ENCODE results near the gene IKZF2.

The IKZF2 gene

DNA sequence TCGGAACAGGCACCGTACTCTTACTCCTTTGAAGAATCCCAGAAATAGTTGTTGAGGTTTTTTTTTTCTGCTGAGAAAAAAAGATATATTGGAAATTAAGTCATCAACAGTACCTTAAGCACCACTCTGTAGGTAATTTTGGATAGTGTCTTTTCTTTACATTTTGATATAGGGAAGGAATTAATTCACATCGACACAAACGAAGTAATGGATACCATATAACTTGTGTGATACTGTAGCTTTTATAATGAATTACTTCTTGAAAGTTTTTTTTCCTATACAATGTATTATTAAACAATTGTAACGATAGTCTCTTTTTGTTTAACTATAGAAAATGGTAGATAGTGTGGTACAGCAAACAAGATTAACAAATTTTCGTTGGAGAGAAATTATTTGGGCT lies 1.5 kb upstream of the IKZF2 start:
- 100% methylated on average over 1 of the region's 6 CpGs for WGBS (ENCODE audit: insufficient coverage, insufficient read length)
- no peaks in the 10 kb centered on the region for H3K9me3 ChIP-seq (ENCODE audit: control insufficient read depth, insufficient read depth, low read length)
- H3K36me3 ChIP-seq (ENCODE audit: control insufficient read depth, insufficient read depth, low read length) = no peaks in the 10 kb centered on the region
- peaks cover 1% of the 10 kb centered on the region; the same call in 1 of the 2 replicates for H3K4me1 ChIP-seq (ENCODE audit: control insufficient read depth, insufficient read depth, low read length)
- no peak overlapping the region for H3K27ac ChIP-seq (ENCODE audit: low read length)
- DNase-seq (ENCODE audit: low read depth, low spot score) = no peak
- H3K27me3 ChIP-seq (ENCODE audit: control insufficient read depth, insufficient read depth, low read length) = no peaks in the 10 kb centered on the region
- no peak overlapping the region for H3K4me3 ChIP-seq (ENCODE audit: low read length)

DNA sequence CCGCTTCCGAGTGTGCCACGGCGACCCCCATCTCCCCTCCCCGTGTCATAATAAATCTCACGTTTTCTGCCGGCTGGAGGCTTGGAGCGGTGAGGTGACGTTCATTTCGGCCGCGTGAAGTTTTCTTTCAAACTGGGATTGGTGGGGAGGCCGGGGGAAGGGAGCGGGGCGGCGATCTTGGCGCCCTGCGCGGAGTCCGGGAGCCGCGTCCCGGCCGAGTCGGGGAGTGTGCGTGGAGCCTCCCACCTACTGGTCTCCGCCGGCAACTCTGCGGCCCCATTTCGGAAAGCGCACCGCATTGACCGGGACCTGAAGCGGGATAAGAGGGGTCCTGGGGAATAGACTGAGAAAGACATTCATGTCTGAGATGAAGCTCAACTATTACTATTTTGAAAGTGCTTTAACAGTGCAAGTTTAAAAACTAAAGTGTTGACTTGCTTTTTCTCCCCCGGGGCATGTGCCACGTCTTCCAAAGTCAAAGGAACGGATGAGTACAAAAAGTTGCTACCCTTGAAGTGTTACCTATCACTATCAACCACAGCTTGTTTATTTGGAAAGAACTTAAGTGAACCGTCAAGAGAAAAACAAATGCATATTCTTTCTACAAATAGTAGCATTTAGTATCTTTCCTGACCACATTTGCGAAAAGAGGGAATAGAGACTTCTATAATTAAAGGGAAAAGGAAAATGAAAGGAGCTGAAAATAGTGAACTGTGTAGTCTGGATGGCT lies 818 bp upstream of the IKZF2 start:
- H3K4me3 ChIP-seq (ENCODE audit: low read length) = peak overlapping the region; percentile 82
- peaks cover 1% of the 10 kb centered on the region; the same call in 1 of the 2 replicates for H3K4me1 ChIP-seq (ENCODE audit: control insufficient read depth, insufficient read depth, low read length)
- peak; percentile 5 for DNase-seq (ENCODE audit: low read depth, low spot score)
- no peaks in the 10 kb centered on the region for H3K9me3 ChIP-seq (ENCODE audit: control insufficient read depth, insufficient read depth, low read length)
- no peaks in the 10 kb centered on the region for H3K27me3 ChIP-seq (ENCODE audit: control insufficient read depth, insufficient read depth, low read length)
- H3K27ac ChIP-seq (ENCODE audit: low read length) = no peak overlapping the region
- H3K36me3 ChIP-seq (ENCODE audit: control insufficient read depth, insufficient read depth, low read length) = no peaks in the 10 kb centered on the region
- no CpG with 5 or more reads among the region's 39 CpGs for WGBS (ENCODE audit: insufficient coverage, insufficient read length)

DNA sequence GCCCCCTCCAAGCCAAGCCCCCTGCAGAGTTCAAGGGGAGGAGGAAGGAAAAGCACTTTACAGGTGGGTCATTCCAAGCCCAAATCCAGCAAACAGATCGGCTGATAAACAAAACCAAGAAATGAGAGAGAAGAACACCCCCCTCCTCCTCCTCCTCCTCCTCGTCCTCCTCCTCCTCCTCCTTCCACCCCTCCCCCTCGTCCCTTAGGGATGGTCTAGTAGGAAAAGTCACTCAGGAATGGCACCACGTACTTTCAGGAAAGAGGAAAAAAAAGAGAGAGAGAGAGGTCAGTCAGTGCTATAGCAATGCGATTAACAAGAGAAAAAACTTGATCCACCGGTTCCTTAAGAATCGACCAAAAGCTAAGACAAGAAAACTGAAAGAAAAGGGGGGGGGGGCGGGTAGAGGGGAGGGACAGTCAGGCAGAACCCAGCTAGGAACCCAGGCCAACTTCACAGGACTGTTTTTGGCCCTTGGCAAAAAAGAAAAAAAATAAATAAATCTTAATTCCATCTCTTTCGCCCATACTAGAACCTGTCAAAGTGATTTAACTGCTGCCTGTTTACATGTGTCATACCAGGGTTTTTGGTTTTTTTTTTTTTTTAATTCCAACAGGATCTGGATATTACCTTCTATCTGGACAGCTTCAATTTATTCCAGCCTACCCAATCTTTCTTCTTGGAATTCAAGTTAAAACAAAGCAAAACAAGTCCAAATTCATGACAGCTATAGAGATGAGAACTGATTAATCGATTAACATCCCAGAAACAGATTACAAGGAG lies 906 bp downstream of the IKZF2 start:
- Histone ChIP-seq H3K27me3 (ENCODE audit: control insufficient read depth, insufficient read depth, low read length) (no peaks in the 10 kb centered on the region), H3K9me3 (ENCODE audit: control insufficient read depth, insufficient read depth, low read length) (no peaks in the 10 kb centered on the region), H3K4me1 (ENCODE audit: control insufficient read depth, insufficient read depth, low read length) (peaks cover 1% of the 10 kb centered on the region; the same call in 1 of the 2 replicates), H3K4me3 (ENCODE audit: low read length) (peak overlapping the region; percentile 68; the same call in 1 of the 2 replicates), H3K36me3 (ENCODE audit: control insufficient read depth, insufficient read depth, low read length) (no peaks in the 10 kb centered on the region), H3K27ac (ENCODE audit: low read length) (no peak overlapping the region)
- WGBS (ENCODE audit: insufficient coverage, insufficient read length) = no CpG with 5 or more reads among the region's 10 CpGs
- peak; percentile 20 for DNase-seq (ENCODE audit: low read depth, low spot score)

DNA sequence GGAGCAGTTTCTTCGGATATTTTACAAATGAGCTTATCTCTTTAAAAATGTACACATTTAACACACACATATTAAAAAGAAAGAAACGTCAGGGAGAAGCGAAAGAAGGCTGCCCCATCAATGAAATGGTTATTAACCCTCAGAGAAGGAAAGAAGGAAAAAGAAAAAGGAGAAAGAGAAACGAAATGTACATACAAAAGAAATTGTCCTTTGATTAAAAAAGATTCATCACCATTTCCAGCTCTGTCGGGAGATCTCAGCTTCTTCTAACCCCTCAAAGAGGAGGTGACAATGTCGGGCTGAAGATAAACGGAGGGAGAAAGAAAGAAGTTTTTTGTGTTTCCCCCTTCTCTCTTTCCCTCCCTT lies 1.5 kb downstream of the IKZF2 start:
- no CpG with 5 or more reads among the region's 7 CpGs for WGBS (ENCODE audit: insufficient coverage, insufficient read length)
- H3K4me3 ChIP-seq (ENCODE audit: low read length) = peak overlapping the region; percentile 68; the same call in 1 of the 2 replicates

DNA sequence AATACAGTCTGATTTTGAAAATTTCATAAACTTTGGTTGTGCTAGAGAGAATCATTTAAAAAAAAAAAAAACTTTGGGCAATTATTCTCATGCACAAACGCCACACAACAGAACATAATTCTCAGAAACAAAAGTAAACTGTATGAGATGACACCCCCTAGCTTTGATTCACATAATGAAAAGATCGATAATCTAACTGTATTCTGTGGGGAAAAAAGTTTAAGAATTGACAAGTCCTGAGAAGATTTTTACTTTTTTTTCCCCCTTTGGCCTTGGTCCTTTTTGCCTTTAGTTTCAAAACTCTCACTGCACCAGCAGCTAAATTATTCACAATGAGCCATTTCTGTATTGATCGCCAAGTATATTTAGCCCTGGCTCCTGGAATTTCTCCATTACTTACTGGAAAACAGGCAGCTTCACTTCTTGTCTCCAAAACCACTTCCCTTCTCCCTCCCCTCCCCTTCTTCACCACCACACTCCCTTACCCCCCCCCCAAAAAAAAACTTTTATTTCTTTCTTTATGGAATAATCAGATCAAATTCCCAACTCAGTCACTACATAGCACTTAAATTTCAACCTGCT lies 2.0 kb downstream of the IKZF2 start:
- no peak overlapping the region for H3K27ac ChIP-seq (ENCODE audit: low read length)
- H3K4me1 ChIP-seq (ENCODE audit: control insufficient read depth, insufficient read depth, low read length) = peaks cover 1% of the 10 kb centered on the region; the same call in 1 of the 2 replicates
- H3K27me3 ChIP-seq (ENCODE audit: control insufficient read depth, insufficient read depth, low read length) = no peaks in the 10 kb centered on the region
- no peaks in the 10 kb centered on the region for H3K36me3 ChIP-seq (ENCODE audit: control insufficient read depth, insufficient read depth, low read length)
- no CpG with 5 or more reads among the region's 3 CpGs for WGBS (ENCODE audit: insufficient coverage, insufficient read length)
- DNase-seq (ENCODE audit: low read depth, low spot score) = no peak
- H3K9me3 ChIP-seq (ENCODE audit: control insufficient read depth, insufficient read depth, low read length) = no peaks in the 10 kb centered on the region
- peak overlapping the region; percentile 6; the same call in 1 of the 2 replicates for H3K4me3 ChIP-seq (ENCODE audit: low read length)

More for the DNA sequence above, 1.5 kb downstream of the IKZF2 start:
- H3K9me3 ChIP-seq (ENCODE audit: control insufficient read depth, insufficient read depth, low read length) = no peaks in the 10 kb centered on the region
- H3K27me3 ChIP-seq (ENCODE audit: control insufficient read depth, insufficient read depth, low read length) = no peaks in the 10 kb centered on the region
- H3K4me1 ChIP-seq (ENCODE audit: control insufficient read depth, insufficient read depth, low read length) = peaks cover 1% of the 10 kb centered on the region; the same call in 1 of the 2 replicates
- DNase-seq (ENCODE audit: low read depth, low spot score) = no peak
- H3K27ac ChIP-seq (ENCODE audit: low read length) = no peak overlapping the region
- H3K36me3 ChIP-seq (ENCODE audit: control insufficient read depth, insufficient read depth, low read length) = no peaks in the 10 kb centered on the region

DNA sequence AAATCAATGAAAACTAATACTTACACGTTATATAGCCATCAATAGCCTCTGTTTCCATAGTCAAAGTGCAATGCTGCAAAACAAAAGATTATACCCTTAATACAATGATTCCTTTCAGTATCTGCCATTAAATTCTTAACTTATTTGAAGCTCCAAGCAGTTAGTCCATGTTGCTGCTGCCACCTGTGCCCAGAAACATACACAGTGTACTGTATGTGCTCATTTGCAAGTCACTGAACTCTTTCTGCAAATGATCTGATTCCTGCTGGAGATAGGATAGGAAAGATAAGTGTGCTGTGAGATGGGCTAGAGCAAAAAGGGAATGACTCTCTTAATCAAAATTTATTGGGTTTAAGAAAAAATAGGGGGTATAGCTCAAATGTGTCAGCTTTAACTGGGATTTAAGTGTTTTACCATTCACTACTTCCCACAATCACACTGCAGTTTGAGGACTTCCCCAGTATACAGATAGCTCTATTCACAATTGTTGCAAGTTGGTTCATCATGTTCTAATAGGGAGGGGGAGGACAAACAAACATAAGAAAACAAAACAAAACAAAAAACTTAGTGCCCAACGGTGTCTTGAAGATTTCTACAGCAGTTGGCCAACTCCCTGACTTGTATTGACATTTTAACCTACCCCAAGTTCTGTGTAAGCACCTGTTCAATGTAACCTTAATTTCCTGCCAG lies 2.7 kb downstream of the IKZF2 start:
- no peaks in the 10 kb centered on the region for H3K9me3 ChIP-seq (ENCODE audit: control insufficient read depth, insufficient read depth, low read length)
- no peaks in the 10 kb centered on the region for H3K36me3 ChIP-seq (ENCODE audit: control insufficient read depth, insufficient read depth, low read length)
- H3K27ac ChIP-seq (ENCODE audit: low read length) = no peak overlapping the region
- H3K27me3 ChIP-seq (ENCODE audit: control insufficient read depth, insufficient read depth, low read length) = no peaks in the 10 kb centered on the region
- no CpG with 5 or more reads among the region's 2 CpGs for WGBS (ENCODE audit: insufficient coverage, insufficient read length)
- peaks cover 1% of the 10 kb centered on the region; the same call in 1 of the 2 replicates for H3K4me1 ChIP-seq (ENCODE audit: control insufficient read depth, insufficient read depth, low read length)
- no peak overlapping the region for H3K4me3 ChIP-seq (ENCODE audit: low read length)
- no peak for DNase-seq (ENCODE audit: low read depth, low spot score)

DNA sequence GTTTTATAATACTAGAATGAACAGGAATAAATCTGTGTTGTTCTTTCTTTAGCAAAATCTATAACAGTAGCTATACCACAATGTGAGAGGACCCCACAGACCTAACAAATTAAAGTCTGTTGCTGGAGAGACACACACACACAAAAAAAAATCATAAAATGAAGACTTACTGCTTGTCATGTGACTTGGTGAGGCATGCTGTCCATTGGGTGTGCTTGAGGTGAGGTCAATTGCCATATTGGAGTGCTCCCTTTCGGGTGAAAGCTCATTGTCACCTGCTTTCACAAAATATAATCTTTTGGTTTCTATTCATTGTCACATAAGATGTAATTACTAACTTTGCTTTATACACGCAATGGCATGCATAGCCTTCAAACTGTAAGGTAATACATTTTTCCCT lies 3.9 kb downstream of the IKZF2 start:
- no peak for DNase-seq (ENCODE audit: low read depth, low spot score)
- no peak overlapping the region for H3K4me3 ChIP-seq (ENCODE audit: low read length)
- no peak overlapping the region for H3K27ac ChIP-seq (ENCODE audit: low read length)
- peaks cover 1% of the 10 kb centered on the region; the same call in 1 of the 2 replicates for H3K4me1 ChIP-seq (ENCODE audit: control insufficient read depth, insufficient read depth, low read length)
- no peaks in the 10 kb centered on the region for H3K36me3 ChIP-seq (ENCODE audit: control insufficient read depth, insufficient read depth, low read length)
- WGBS (ENCODE audit: insufficient coverage, insufficient read length) = no CpG with 5 or more reads among the region's 2 CpGs
- no peaks in the 10 kb centered on the region for H3K27me3 ChIP-seq (ENCODE audit: control insufficient read depth, insufficient read depth, low read length)
- H3K9me3 ChIP-seq (ENCODE audit: control insufficient read depth, insufficient read depth, low read length) = no peaks in the 10 kb centered on the region

DNA sequence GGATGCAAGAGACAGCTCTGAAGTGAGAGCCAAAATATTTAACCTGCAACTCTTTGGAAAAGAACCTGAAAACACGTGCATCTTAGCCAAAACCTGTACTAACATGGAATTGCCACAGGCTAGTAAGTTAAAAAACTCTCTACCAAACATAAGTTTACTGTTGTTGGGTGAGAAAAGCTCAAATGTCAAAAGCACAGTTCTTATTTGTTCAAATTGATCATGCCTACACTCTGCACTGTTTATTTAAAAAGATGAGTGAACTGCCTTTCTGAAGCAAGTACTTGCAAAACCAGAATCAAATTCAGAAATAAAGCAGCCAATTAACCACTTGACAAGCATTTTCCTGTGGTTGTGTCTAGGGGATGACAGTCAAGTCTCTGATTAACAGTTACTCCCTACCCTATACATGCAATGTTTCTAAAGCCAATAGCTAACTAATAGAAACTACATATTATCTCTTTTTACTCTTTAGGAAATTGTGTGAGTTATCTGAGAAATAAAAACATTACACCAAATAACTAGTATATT lies 5.6 kb downstream of the IKZF2 start:
- Histone ChIP-seq H3K27me3 (ENCODE audit: control insufficient read depth, insufficient read depth, low read length) (no peaks in the 10 kb centered on the region), H3K4me1 (ENCODE audit: control insufficient read depth, insufficient read depth, low read length) (peaks cover 1% of the 10 kb centered on the region; the same call in 1 of the 2 replicates), H3K36me3 (ENCODE audit: control insufficient read depth, insufficient read depth, low read length) (no peaks in the 10 kb centered on the region), H3K9me3 (ENCODE audit: control insufficient read depth, insufficient read depth, low read length) (no peaks in the 10 kb centered on the region), H3K4me3 (ENCODE audit: low read length) (no peak overlapping the region), H3K27ac (ENCODE audit: low read length) (no peak overlapping the region)
- no CpG with 5 or more reads among the region's 1 CpG for WGBS (ENCODE audit: insufficient coverage, insufficient read length)
- DNase-seq (ENCODE audit: low read depth, low spot score) = no peak

DNA sequence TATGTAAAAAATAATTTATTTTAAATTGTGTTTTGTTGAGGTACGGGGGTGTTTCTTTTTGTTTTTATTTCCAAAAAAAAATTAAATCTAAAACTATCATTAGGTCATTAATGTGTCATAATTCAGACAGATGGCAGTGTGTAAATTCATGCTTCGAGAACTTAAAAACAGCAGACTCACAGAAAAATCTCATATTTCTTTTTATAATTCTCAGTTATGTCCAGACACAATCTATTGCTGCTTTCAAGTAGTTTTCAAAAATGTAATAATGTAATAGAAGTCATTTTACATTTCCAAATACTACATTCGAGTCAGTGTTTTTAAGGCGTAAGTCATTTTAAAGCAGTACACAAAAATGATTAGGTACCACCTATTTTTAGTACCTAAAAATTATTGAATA lies 14.3 kb downstream of the IKZF2 start:
- H3K4me3 ChIP-seq (ENCODE audit: low read length) = no peak overlapping the region
- H3K9me3 ChIP-seq (ENCODE audit: control insufficient read depth, insufficient read depth, low read length) = no peaks in the 10 kb centered on the region
- no peaks in the 10 kb centered on the region for H3K27me3 ChIP-seq (ENCODE audit: control insufficient read depth, insufficient read depth, low read length)
- no peak for DNase-seq (ENCODE audit: low read depth, low spot score)
- no CpG with 5 or more reads among the region's 4 CpGs for whole genome bisulfite sequencing (ENCODE audit: insufficient coverage, insufficient read length)
- no peaks in the 10 kb centered on the region for H3K4me1 ChIP-seq (ENCODE audit: control insufficient read depth, insufficient read depth, low read length)
- H3K36me3 ChIP-seq (ENCODE audit: control insufficient read depth, insufficient read depth, low read length) = no peaks in the 10 kb centered on the region
- no peak overlapping the region for H3K27ac ChIP-seq (ENCODE audit: low read length)

DNA sequence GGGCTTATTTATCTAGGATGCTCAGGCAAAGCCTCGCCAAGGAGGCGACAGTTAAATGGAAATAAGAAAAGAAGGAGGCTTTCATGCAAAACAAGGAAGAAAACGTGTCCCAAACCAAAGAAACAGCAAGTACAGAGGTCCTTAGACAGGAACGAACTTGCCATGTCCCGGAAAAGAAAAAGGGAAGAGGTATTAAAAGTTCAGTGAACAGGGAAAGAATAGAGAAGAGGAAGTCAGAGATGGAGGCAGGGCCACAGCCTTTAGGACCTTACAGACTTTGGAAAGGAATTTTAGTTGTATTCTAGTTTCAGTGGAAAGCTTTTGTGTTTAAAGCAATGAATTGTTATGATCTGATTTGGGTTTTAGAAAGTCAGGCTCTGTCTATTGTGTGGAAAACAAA lies 22.1 kb downstream of the IKZF2 start:
- no peak for DNase-seq (ENCODE audit: low read depth, low spot score)
- Histone ChIP-seq H3K27ac (ENCODE audit: low read length) (no peak overlapping the region), H3K4me1 (ENCODE audit: control insufficient read depth, insufficient read depth, low read length) (no peaks in the 10 kb centered on the region), H3K27me3 (ENCODE audit: control insufficient read depth, insufficient read depth, low read length) (no peaks in the 10 kb centered on the region), H3K9me3 (ENCODE audit: control insufficient read depth, insufficient read depth, low read length) (no peaks in the 10 kb centered on the region), H3K36me3 (ENCODE audit: control insufficient read depth, insufficient read depth, low read length) (no peaks in the 10 kb centered on the region), H3K4me3 (ENCODE audit: low read length) (no peak overlapping the region)
- WGBS (ENCODE audit: insufficient coverage, insufficient read length) = no CpG with 5 or more reads among the region's 5 CpGs
